ENCODE data around the gene SHB.
A peak's percentile ranks its signal among the peaks of the same experiment; 100 is the strongest.

The SHB gene

DNA sequence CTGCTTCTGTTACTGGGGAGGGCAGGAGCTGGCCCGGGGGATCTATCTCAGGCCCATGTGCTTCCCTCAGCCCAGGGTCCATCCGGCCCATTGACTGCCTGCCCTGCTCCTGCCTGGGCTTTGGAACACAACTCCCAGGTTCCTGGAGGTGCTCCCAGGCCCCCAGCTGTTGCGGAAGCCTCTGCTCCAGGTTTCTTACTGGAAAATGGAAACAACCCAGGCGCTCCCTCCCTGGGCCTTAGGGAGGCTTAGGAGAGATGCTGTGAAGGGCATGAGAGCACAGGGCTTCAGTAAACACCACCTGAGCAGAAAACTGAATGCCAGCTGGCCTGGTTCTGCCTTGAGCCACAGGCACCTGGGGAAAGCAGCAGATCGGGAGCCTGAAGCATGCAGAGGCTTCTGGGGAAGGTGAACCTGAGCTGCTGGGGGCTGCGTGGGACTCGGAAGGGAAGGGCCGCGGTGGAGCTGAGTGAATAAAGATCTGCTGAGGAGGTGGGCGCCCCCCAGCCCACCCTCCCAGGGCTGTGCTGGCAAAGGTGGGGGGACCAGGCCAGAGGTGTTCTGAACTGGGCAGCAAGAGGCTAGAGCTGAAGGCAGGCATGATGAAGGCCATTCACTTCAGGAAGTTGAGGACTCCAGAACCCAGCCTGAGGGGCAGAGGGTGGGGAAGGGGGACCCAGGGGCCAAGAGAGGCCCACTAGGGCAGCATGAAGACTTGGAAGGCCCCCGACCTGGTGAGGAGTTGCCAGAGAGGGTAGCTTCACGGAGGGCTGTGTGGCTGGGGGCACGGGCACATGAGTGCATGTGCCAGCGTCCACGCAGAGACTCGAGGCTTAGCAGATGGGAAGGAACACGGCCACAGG is 64.8 kb downstream of the SHB start:
- H2AK5ac ChIP-seq (ENCODE audit: low read length), result no peak overlapping the region
- H3K14ac ChIP-seq (ENCODE audit: low read length), result no peak overlapping the region
- no peak overlapping the region for H3K4ac ChIP-seq (ENCODE audit: low read depth, low read length)
- no peak overlapping the region for H2BK120ac ChIP-seq (ENCODE audit: insufficient read depth, low read length, poor library complexity)
- peaks cover 5% of the 10 kb centered on the region for H3K9me3 ChIP-seq (ENCODE audit: insufficient read depth, low read depth, low read length)
- H2BK12ac ChIP-seq (ENCODE audit: low read length), result no peak overlapping the region
- no peak overlapping the region for H3K18ac ChIP-seq (ENCODE audit: low read length)
- no peak overlapping the region for H2AFZ ChIP-seq (ENCODE audit: insufficient read depth, low read length, poor library complexity)
- no peak overlapping the region for H3K27ac ChIP-seq (ENCODE audit: low read depth, low read length)
- WGBS (ENCODE audit: extremely low coverage, insufficient coverage, insufficient read length), result no CpG with 5 or more reads among the region's 17 CpGs
- H3K4me2 ChIP-seq (ENCODE audit: low read length), result no peak overlapping the region
- H3K9ac ChIP-seq (ENCODE audit: low read length), result no peak overlapping the region
- H3K23ac ChIP-seq (ENCODE audit: low read length), result no peak overlapping the region
- H3K36me3 ChIP-seq (ENCODE audit: control insufficient read depth in 1 of 2, insufficient read depth in 2 of 2, low read length in 2 of 2), result peaks cover 16 to 30% of the 10 kb centered on the region in 2 experiments
- H4K8ac ChIP-seq (ENCODE audit: low read depth, low read length), result no peak overlapping the region
- peaks cover 5% of the 10 kb centered on the region for H3K79me1 ChIP-seq (ENCODE audit: low read length)
- no peak overlapping the region for H4K12ac ChIP-seq (ENCODE audit: low read depth, low read length)
- peaks cover 11% of the 10 kb centered on the region for H3K79me2 ChIP-seq (ENCODE audit: control insufficient read depth, insufficient read depth, low read length, poor library complexity)
- no peak overlapping the region for H4K91ac ChIP-seq (ENCODE audit: low read depth, low read length)
- H3K27me3 ChIP-seq (ENCODE audit: insufficient read depth, low read length), result no peaks in the 10 kb centered on the region
- no peak for DNase-seq
- peaks cover 17 to 34% of the 10 kb centered on the region in 2 experiments for H3K4me1 ChIP-seq (ENCODE audit: control insufficient read depth in 1 of 2, insufficient read depth in 2 of 2, low read length in 2 of 2)
- H3K4me3 ChIP-seq (ENCODE audit: low read depth, low read length), result no peak overlapping the region
- no peak overlapping the region for H2BK5ac ChIP-seq (ENCODE audit: low read depth, low read length, poor library complexity)

DNA sequence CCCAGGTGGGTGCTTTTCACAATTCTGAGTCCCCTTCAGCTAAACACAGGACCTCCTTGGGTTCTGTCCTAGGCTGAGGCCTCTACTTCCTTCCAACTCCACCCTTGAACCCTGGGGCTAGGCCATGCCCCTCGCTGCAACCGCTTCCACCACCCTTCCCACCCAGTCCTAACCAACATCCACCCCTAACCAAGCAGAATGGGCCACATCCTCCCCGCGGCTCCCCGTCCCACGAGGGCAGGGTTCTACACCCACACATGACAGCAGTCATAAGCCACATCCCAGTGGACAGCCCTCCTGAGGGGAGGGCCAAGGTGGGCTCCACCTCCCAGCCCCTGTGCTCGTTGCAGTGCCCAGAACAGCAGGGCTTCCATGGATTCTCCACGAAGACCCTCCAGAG is 65.8 kb downstream of the SHB start:
- no peak overlapping the region for H3K27ac ChIP-seq (ENCODE audit: low read depth, low read length)
- no peak for DNase-seq

DNA sequence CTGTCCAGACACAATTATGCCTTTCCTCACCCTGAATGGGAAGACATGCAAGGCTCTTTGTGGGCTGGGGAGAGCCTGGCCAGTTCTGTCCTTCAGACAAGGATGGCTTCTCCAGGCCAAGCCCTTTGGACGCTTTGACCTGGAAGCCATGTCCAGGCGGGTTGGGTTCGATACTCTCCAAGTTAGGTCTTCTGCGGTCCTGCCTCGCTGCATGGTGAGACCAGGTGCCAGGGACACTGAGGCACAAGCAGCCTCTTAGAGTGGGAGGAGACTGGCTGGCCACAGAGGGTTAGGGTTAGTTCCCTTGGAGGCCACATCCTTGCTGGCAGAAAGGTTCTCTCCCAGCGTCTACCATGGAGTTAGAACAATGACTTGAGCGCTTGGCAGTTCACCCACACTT is 67.6 kb downstream of the SHB start:
- Histone ChIP-seq H3K36me3 (ENCODE audit: control insufficient read depth in 1 of 2, insufficient read depth in 2 of 2, low read length in 2 of 2) (peaks cover 23 to 32% of the 10 kb centered on the region in 2 experiments), H4K12ac (ENCODE audit: low read depth, low read length) (no peak overlapping the region), H3K4me3 (ENCODE audit: low read depth, low read length) (no peak overlapping the region), H3K4me1 (ENCODE audit: control insufficient read depth in 1 of 2, insufficient read depth in 2 of 2, low read length in 2 of 2) (peaks cover 3 to 21% of the 10 kb centered on the region in 2 experiments), H3K79me1 (ENCODE audit: low read length) (peaks cover 2% of the 10 kb centered on the region), H2BK5ac (ENCODE audit: low read depth, low read length, poor library complexity) (no peak overlapping the region), H3K14ac (ENCODE audit: low read length) (no peak overlapping the region), H3K9ac (ENCODE audit: low read length) (no peak overlapping the region), H2AK5ac (ENCODE audit: low read length) (no peak overlapping the region), H3K23ac (ENCODE audit: low read length) (no peak overlapping the region), H3K18ac (ENCODE audit: low read length) (peak overlapping the region; percentile 34), H2BK120ac (ENCODE audit: insufficient read depth, low read length, poor library complexity) (no peak overlapping the region), H3K9me3 (ENCODE audit: insufficient read depth, low read depth, low read length) (peaks cover 4% of the 10 kb centered on the region), H2BK12ac (ENCODE audit: low read length) (no peak overlapping the region), H4K91ac (ENCODE audit: low read depth, low read length) (no peak overlapping the region), H3K79me2 (ENCODE audit: control insufficient read depth, insufficient read depth, low read length, poor library complexity) (peaks cover 2% of the 10 kb centered on the region), H2AFZ (ENCODE audit: insufficient read depth, low read length, poor library complexity) (no peak overlapping the region), H3K4ac (ENCODE audit: low read depth, low read length) (no peak overlapping the region), H3K27me3 (ENCODE audit: insufficient read depth, low read length) (no peaks in the 10 kb centered on the region), H3K27ac (ENCODE audit: low read depth, low read length) (no peak overlapping the region), H3K4me2 (ENCODE audit: low read length) (no peak overlapping the region), H4K8ac (ENCODE audit: low read depth, low read length) (no peak overlapping the region)
- DNase-seq, result no peak
- WGBS (ENCODE audit: extremely low coverage, insufficient coverage, insufficient read length), result no CpG with 5 or more reads among the region's 7 CpGs

More for the DNA sequence above, 65.8 kb downstream of the SHB start:
- Histone ChIP-seq H3K4ac (ENCODE audit: low read depth, low read length) (no peak overlapping the region), H3K4me1 (ENCODE audit: control insufficient read depth in 1 of 2, insufficient read depth in 2 of 2, low read length in 2 of 2) (peaks cover 7 to 25% of the 10 kb centered on the region in 2 experiments), H4K8ac (ENCODE audit: low read depth, low read length) (no peak overlapping the region), H3K27me3 (ENCODE audit: insufficient read depth, low read length) (no peaks in the 10 kb centered on the region), H2AK5ac (ENCODE audit: low read length) (no peak overlapping the region), H4K91ac (ENCODE audit: low read depth, low read length) (no peak overlapping the region), H2BK5ac (ENCODE audit: low read depth, low read length, poor library complexity) (no peak overlapping the region), H3K9ac (ENCODE audit: low read length) (no peak overlapping the region), H2BK120ac (ENCODE audit: insufficient read depth, low read length, poor library complexity) (no peak overlapping the region), H3K18ac (ENCODE audit: low read length) (peak overlapping the region; percentile 74), H3K4me3 (ENCODE audit: low read depth, low read length) (no peak overlapping the region), H3K14ac (ENCODE audit: low read length) (no peak overlapping the region), H3K4me2 (ENCODE audit: low read length) (no peak overlapping the region), H3K9me3 (ENCODE audit: insufficient read depth, low read depth, low read length) (peaks cover 4% of the 10 kb centered on the region), H3K36me3 (ENCODE audit: control insufficient read depth in 1 of 2, insufficient read depth in 2 of 2, low read length in 2 of 2) (peaks cover 16 to 30% of the 10 kb centered on the region in 2 experiments), H3K79me1 (ENCODE audit: low read length) (peaks cover 2% of the 10 kb centered on the region), H2AFZ (ENCODE audit: insufficient read depth, low read length, poor library complexity) (no peak overlapping the region), H3K79me2 (ENCODE audit: control insufficient read depth, insufficient read depth, low read length, poor library complexity) (peaks cover 7% of the 10 kb centered on the region), H3K23ac (ENCODE audit: low read length) (no peak overlapping the region), H2BK12ac (ENCODE audit: low read length) (no peak overlapping the region), H4K12ac (ENCODE audit: low read depth, low read length) (no peak overlapping the region)
- no CpG with 5 or more reads among the region's 8 CpGs for WGBS (ENCODE audit: extremely low coverage, insufficient coverage, insufficient read length)

DNA sequence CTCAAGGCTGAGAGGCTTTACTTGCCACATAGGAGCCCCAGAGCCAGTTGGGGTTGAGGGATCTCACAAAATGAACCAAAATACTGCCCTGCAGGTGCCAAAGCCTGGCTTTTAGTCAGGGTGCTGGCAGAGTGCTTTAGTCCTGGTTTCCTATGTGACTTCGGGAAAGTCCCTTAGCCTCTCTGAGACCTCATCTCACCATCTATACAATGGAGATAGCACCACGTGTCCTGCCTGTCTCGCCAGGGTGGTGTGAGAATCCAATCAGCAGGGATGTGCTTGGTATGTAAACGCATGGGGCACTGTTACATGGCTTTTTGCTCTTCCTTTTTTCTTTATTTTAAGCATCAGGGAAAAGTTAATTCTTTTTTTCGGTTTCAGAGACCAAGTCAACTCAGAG is 68.3 kb downstream of the SHB start:
- H3K9ac ChIP-seq (ENCODE audit: low read length), result no peak overlapping the region
- H3K79me1 ChIP-seq (ENCODE audit: low read length), result peaks cover 2% of the 10 kb centered on the region
- H3K14ac ChIP-seq (ENCODE audit: low read length), result no peak overlapping the region
- no peak for DNase-seq
- H3K4ac ChIP-seq (ENCODE audit: low read depth, low read length), result no peak overlapping the region
- WGBS (ENCODE audit: extremely low coverage, insufficient coverage, insufficient read length), result no CpG with 5 or more reads among the region's 5 CpGs
- H3K9me3 ChIP-seq (ENCODE audit: insufficient read depth, low read depth, low read length), result peaks cover 4% of the 10 kb centered on the region
- H3K4me2 ChIP-seq (ENCODE audit: low read length), result no peak overlapping the region
- H3K4me3 ChIP-seq (ENCODE audit: low read depth, low read length), result no peak overlapping the region
- H2BK12ac ChIP-seq (ENCODE audit: low read length), result no peak overlapping the region
- no peak overlapping the region for H2BK120ac ChIP-seq (ENCODE audit: insufficient read depth, low read length, poor library complexity)
- peaks cover 3 to 18% of the 10 kb centered on the region in 2 experiments for H3K4me1 ChIP-seq (ENCODE audit: control insufficient read depth in 1 of 2, insufficient read depth in 2 of 2, low read length in 2 of 2)
- H3K18ac ChIP-seq (ENCODE audit: low read length), result no peak overlapping the region
- peaks cover 23 to 32% of the 10 kb centered on the region in 2 experiments for H3K36me3 ChIP-seq (ENCODE audit: control insufficient read depth in 1 of 2, insufficient read depth in 2 of 2, low read length in 2 of 2)
- H4K8ac ChIP-seq (ENCODE audit: low read depth, low read length), result no peak overlapping the region
- no peaks in the 10 kb centered on the region for H3K27me3 ChIP-seq (ENCODE audit: insufficient read depth, low read length)
- H2AK5ac ChIP-seq (ENCODE audit: low read length), result no peak overlapping the region
- H2AFZ ChIP-seq (ENCODE audit: insufficient read depth, low read length, poor library complexity), result no peak overlapping the region
- H4K91ac ChIP-seq (ENCODE audit: low read depth, low read length), result no peak overlapping the region
- no peak overlapping the region for H3K27ac ChIP-seq (ENCODE audit: low read depth, low read length)
- no peak overlapping the region for H3K23ac ChIP-seq (ENCODE audit: low read length)
- H2BK5ac ChIP-seq (ENCODE audit: low read depth, low read length, poor library complexity), result no peak overlapping the region
- peaks cover 2% of the 10 kb centered on the region for H3K79me2 ChIP-seq (ENCODE audit: control insufficient read depth, insufficient read depth, low read length, poor library complexity)
- H4K12ac ChIP-seq (ENCODE audit: low read depth, low read length), result no peak overlapping the region
